Panc1 (cell line): ENCODE results near the gene NIPAL3.
A peak's percentile ranks its signal among the peaks of the same experiment; 100 is the strongest.

Experiments used
- CTCF ChIP-seq: fragments of 450-650 bp; IDR thresholded peaks from 2 replicates; pipeline ENCODE4 v1.5.1; 2017; ENCODE audit warnings: mild to moderate bottlenecking
- POLR2AphosphoS5 ChIP-seq: IDR thresholded peaks from 2 replicates; pipeline ENCODE4 v1.6.1; 2012; ENCODE audit warnings: mild to moderate bottlenecking, low read depth, low read length, moderate library complexity
- REST ChIP-seq, 2 experiments: IDR thresholded peaks; 2 replicates each; pipeline ENCODE4 v1.6.1; 2011 to 2012; ENCODE audit warnings: low read depth in 2 of 2, control low read depth in 1 of 2, low read length in 1 of 2, mild to moderate bottlenecking in 1 of 2, moderate library complexity in 1 of 2; ENCODE audit not compliant: insufficient read depth in 1 of 2
- TCF7L2 ChIP-seq: IDR thresholded peaks from 2 replicates; pipeline ENCODE4 v1.6.1; 2011; ENCODE audit warnings: mild to moderate bottlenecking, low read depth, low read length, inconsistent platforms

GRCh38 chr1:24390924-24391782 is 24.4 kb upstream of the NIPAL3 start:
- peak; percentile 98 for TF ChIP-seq CTCF
- no peak for TF ChIP-seq POLR2AphosphoS5
- TF ChIP-seq REST (IDR thresholded peaks at IDR 0.05; ENCODE audit: insufficient read depth in 1 of 2, low read depth in 2 of 2, low read length in 1 of 2), result 0 out of 4 replicates have a peak, but pooled peaks of 1 of the 2 experiments have one; percentile 48
- TF ChIP-seq TCF7L2, result no peak
